SK-N-SH (cell line): ENCODE data around the gene PPP2R1A. TPM values are rescaled to one million over a fixed set of nuclear protein-coding genes. Genes with fewer than 3 reads are reported as not detected.

Experiments
- CTCF ChIA-PET: fragments of 300-600, 350-600 bp; formaldehyde crosslinking; extraction: SDS; loops from one replicate; lab custom pipeline; 2021; lab: Yijun Ruan, JAX
- POLR2A ChIA-PET: fragments of 350-600 bp; sonication (Branson Sonifier 250); formaldehyde crosslinking; extraction: SDS; loops from one replicate; lab custom pipeline; 2020; ENCODE audit warnings: antibody characterized with exemption, inconsistent platforms; lab: Yijun Ruan, JAX
- DNase-seq: peaks from one replicate; pipeline ENCODE4 v3.0.0; 2012
- H2AFZ ChIP-seq: fragments of 200-600 bp; sonication (generic); 2 replicates; pipeline ENCODE4 v1.8.1; 2016; ENCODE audit warnings: antibody characterized with exemption, mild to moderate bottlenecking, low read depth
- H3F3A ChIP-seq: fragments of 200-600 bp; sonication (generic); replicated peaks from 2 replicates; pipeline ENCODE3; 2016; ENCODE audit warnings: antibody characterized with exemption, mild to moderate bottlenecking; ENCODE audit not compliant: insufficient read depth
- H3K27ac ChIP-seq, 2 experiments: fragments of 200-500 bp in 1 of 2; fragments of 200-600 bp in 1 of 2; sonication (Bioruptor generic) in 1 of 2; sonication (generic), shearing (Covaris generic) in 1 of 2; 2 replicates each; pipeline versions ENCODE4 v1.5.1 to v1.6.1; 2014 to 2016; ENCODE audit warnings: low read depth in 2 of 2, inconsistent platforms in 1 of 2, low read length in 1 of 2, mild to moderate bottlenecking in 1 of 2, mixed read lengths in 1 of 2
- H3K27me3 ChIP-seq: fragments of 200-600 bp; sonication (generic), shearing (Covaris generic); 2 replicates; pipeline ENCODE4 v1.6.1; 2016; ENCODE audit warnings: mixed run types; ENCODE audit not compliant: insufficient read depth
- H3K36me3 ChIP-seq, 2 experiments: fragments of 200-500 bp in 1 of 2; fragments of 200-600 bp in 1 of 2; sonication (Bioruptor generic) in 1 of 2; sonication (generic) in 1 of 2; replicated peaks in 1 of 2; 2 replicates each; pipeline versions ENCODE3 to v1.5.1; 2014 to 2016; ENCODE audit warnings: low read length in 1 of 2, mild to moderate bottlenecking in 1 of 2; ENCODE audit not compliant: insufficient read depth in 2 of 2, control insufficient read depth in 1 of 2
- H3K4me1 ChIP-seq, 2 experiments: fragments of 200-500 bp in 1 of 2; fragments of 200-600 bp in 1 of 2; sonication (Bioruptor generic) in 1 of 2; sonication (generic), shearing (Covaris generic) in 1 of 2; 2 replicates each; pipeline versions ENCODE4 v1.5.1 to v1.6.1; 2014 to 2016; ENCODE audit warnings: low read depth in 1 of 2, low read length in 1 of 2, mixed run types in 1 of 2; ENCODE audit not compliant: insufficient read depth in 2 of 2, control insufficient read depth in 1 of 2
- H3K4me2 ChIP-seq: fragments of 200-600 bp; sonication (generic), shearing (Covaris generic); 2 replicates; pipeline ENCODE4 v1.6.1; 2017; ENCODE audit warnings: mixed run types
- H3K4me3 ChIP-seq, 2 experiments: fragments of 200-500 bp in 1 of 2; fragments of 200-600 bp in 1 of 2; sonication (Bioruptor generic) in 1 of 2; sonication (generic), shearing (Covaris generic) in 1 of 2; 2 replicates each; pipeline versions ENCODE4 v1.5.1 to v1.8.1; 2014 to 2016; ENCODE audit warnings: low read depth in 2 of 2, inconsistent platforms in 1 of 2, low read length in 1 of 2, mild to moderate bottlenecking in 1 of 2, mixed read lengths in 1 of 2, moderate library complexity in 1 of 2
- H3K79me2 ChIP-seq: fragments of 200-600 bp; sonication (generic); 2 replicates; pipeline ENCODE4 v1.8.1; 2017; ENCODE audit warnings: mild to moderate bottlenecking; ENCODE audit not compliant: insufficient read depth
- H3K9ac ChIP-seq: fragments of 200-600 bp; sonication (generic); 2 replicates; pipeline ENCODE4 v1.6.1; 2017; ENCODE audit warnings: mixed run types
- H3K9me2 ChIP-seq: fragments of 200-600 bp; sonication (generic); 2 replicates; pipeline ENCODE4 v1.6.1; 2017; ENCODE audit warnings: mixed run types
- H3K9me3 ChIP-seq: fragments of 200-600 bp; sonication (generic); 2 replicates; pipeline ENCODE4 v1.6.1; 2017; ENCODE audit warnings: mixed run types, mild to moderate bottlenecking, moderate library complexity
- H4K20me1 ChIP-seq: fragments of 200-600 bp; sonication (generic); 2 replicates; pipeline ENCODE4 v1.6.1; 2017; ENCODE audit warnings: mild to moderate bottlenecking, mixed run types; ENCODE audit not compliant: insufficient read depth
- CTCF ChIP-seq: fragments of 200-600 bp; sonication (generic); IDR thresholded peaks from 2 replicates; pipeline ENCODE4 v1.6.1; 2017; ENCODE audit warnings: antibody characterized with exemption, mild to moderate bottlenecking, moderate library complexity
- EP300 ChIP-seq, 2 experiments: IDR thresholded peaks; 2 replicates each; pipeline versions ENCODE4 v1.4.0 to v1.6.1; 2012; ENCODE audit warnings: borderline replicate concordance in 1 of 2, low read depth in 1 of 2, low read length in 1 of 2
- EZH2phosphoT487 ChIP-seq: fragments of 200-600 bp; sonication (generic); IDR thresholded peaks from 2 replicates; pipeline ENCODE4 v1.6.1; 2017; ENCODE audit warnings: low read depth, mixed run types, mild to moderate bottlenecking, antibody characterized with exemption, moderate library complexity, borderline replicate concordance
- FOSL2 ChIP-seq: IDR thresholded peaks from 2 replicates; pipeline ENCODE4 v1.4.0; 2012; ENCODE audit warnings: low read depth, mild to moderate bottlenecking, moderate library complexity, borderline replicate concordance
- FOXJ3 ChIP-seq: sonication (generic); formaldehyde crosslinking; IDR thresholded peaks from 2 replicates; pipeline ENCODE4 v1.5.1; 2020; ENCODE audit warnings: mild to moderate bottlenecking, missing genetic modification reagents
- FOXM1 ChIP-seq: IDR thresholded peaks from 2 replicates; pipeline ENCODE4 v1.4.0; 2012; ENCODE audit warnings: low read depth, mild to moderate bottlenecking
- GABPA ChIP-seq: IDR thresholded peaks from 2 replicates; pipeline ENCODE4 v1.4.0; 2012; ENCODE audit warnings: low read depth, mild to moderate bottlenecking
- MXI1 ChIP-seq: IDR thresholded peaks from 2 replicates; pipeline ENCODE4 v1.6.1; 2012; ENCODE audit warnings: mild to moderate bottlenecking, low read depth, low read length, improper control_type of control experiment
- NFIC ChIP-seq: IDR thresholded peaks from 2 replicates; pipeline ENCODE4 v1.4.0; 2012; ENCODE audit warnings: borderline replicate concordance
- NRF1 ChIP-seq: IDR thresholded peaks from 2 replicates; pipeline ENCODE4 v1.6.1; 2012; ENCODE audit warnings: low read depth, mild to moderate bottlenecking, low read length
- PBX3 ChIP-seq: IDR thresholded peaks from 2 replicates; pipeline ENCODE4; 2012
- RAD21 ChIP-seq: IDR thresholded peaks from 2 replicates; pipeline ENCODE4 v1.6.1; 2012; ENCODE audit warnings: mild to moderate bottlenecking, low read length
- RFX5 ChIP-seq: IDR thresholded peaks from 2 replicates; pipeline ENCODE4 v1.6.1; 2012; ENCODE audit warnings: mild to moderate bottlenecking, improper control_type of control experiment, low read length
- RXRA ChIP-seq: IDR thresholded peaks from 2 replicates; pipeline ENCODE4 v1.4.0; 2012; ENCODE audit warnings: low read depth, mild to moderate bottlenecking, borderline replicate concordance
- SIN3A ChIP-seq: IDR thresholded peaks from 2 replicates; pipeline ENCODE4 v1.6.1; 2012; ENCODE audit warnings: low read depth, mild to moderate bottlenecking, low read length, moderate library complexity, borderline replicate concordance
- SMC3 ChIP-seq: IDR thresholded peaks from 2 replicates; pipeline ENCODE4 v1.6.1; 2012; ENCODE audit warnings: low read depth, low read length, improper control_type of control experiment
- TEAD4 ChIP-seq: IDR thresholded peaks from 2 replicates; pipeline ENCODE4 v1.4.0; 2012; ENCODE audit warnings: mild to moderate bottlenecking, borderline replicate concordance; ENCODE audit not compliant: insufficient read depth
- USF1 ChIP-seq: IDR thresholded peaks from 2 replicates; pipeline ENCODE4 v1.4.0; 2012; ENCODE audit warnings: low read depth, borderline replicate concordance
- USF2 ChIP-seq: fragments of 150-350 bp; IDR thresholded peaks from 2 replicates; pipeline ENCODE4 v1.6.1; 2017; ENCODE audit warnings: antibody characterized with exemption, low read length, low read depth, borderline replicate concordance
- YY1 ChIP-seq: IDR thresholded peaks from 2 replicates; pipeline ENCODE4 v1.4.0; 2012; ENCODE audit warnings: low read depth, mild to moderate bottlenecking
- WGBS: methylation state at CpG from one replicate; pipeline ENCODE4 v1.1.6; 2017; ENCODE audit warnings: low lambda C conversion rate; 5-methylcytosine and 5-hydroxymethylcytosine counted together
- polyA plus RNA-seq, 3 experiments: library from polyadenylated mRNA; depleted of rRNA; stranded (reverse); fragments of >200 nt; gene quantifications; 2 replicates each; pipeline ENCODE4 v1.2.3, GENCODE V29; 2012

The PPP2R1A gene
- polyA plus RNA-seq, 1 of the 3 experiments (the other 2 are of a cell fraction): 163 TPM

GRCh38 chr19:52221831-52222375, 32.1 kb downstream of the PPP2R1A start:
- 91% methylated on average over 6 of the region's 7 CpGs for WGBS
- Histone ChIP-seq H3K79me2 (no peaks in the 10 kb centered on the region), H3K9me2 (no peaks in the 10 kb centered on the region), H3K27ac (no peak overlapping the region), H2AFZ (no peak overlapping the region), H3K9ac (no peak overlapping the region), H3K27me3 (no peaks in the 10 kb centered on the region), H3K4me3 (no peak overlapping the region), H3K9me3 (no peaks in the 10 kb centered on the region), H3K36me3 (peaks cover 78 to 87% of the 10 kb centered on the region in 2 experiments), H3F3A (no peaks in the 10 kb centered on the region), H4K20me1 (no peaks in the 10 kb centered on the region), H3K4me1 (no peaks in the 10 kb centered on the region), H3K4me2 (no peak overlapping the region)
- POLR2A ChIA-PET: no interaction called here
- CTCF ChIA-PET: interaction anchor here (1.0 kb wide), 1 partner anchor 82 kb away, joined by 4 read pairs; the partner anchor contains the start of gene ZNF616
- TF ChIP-seq RFX5 (no peak), PBX3 (no peak), CTCF (no peak), FOSL2 (no peak), SIN3A (no peak), NFIC (no peak), USF1 (no peak), EZH2phosphoT487 (no peak), SMC3 (no peak), TEAD4 (no peak), GABPA (no peak), FOXJ3 (CRISPR knock-in tag) (no peak), FOXM1 (no peak), NRF1 (no peak), RXRA (no peak), RAD21 (no peak), USF2 (no peak), EP300 (IDR thresholded peaks at IDR 0.05; ENCODE audit: borderline replicate concordance in 1 of 2, low read depth in 1 of 2, low read length in 1 of 2) (no peak), MXI1 (no peak), YY1 (no peak)
- no peak for DNase-seq
